B cell (primary cell): Measurements from ENCODE around the gene NDUFA5. TPM values are rescaled to one million over a fixed set of nuclear protein-coding genes. Genes with fewer than 3 reads are reported as not detected.
A peak's percentile ranks its signal among the peaks of the same experiment; 100 is the strongest.

ENCODE experiments used
- ATAC-seq: fragments of 200-7000 bp; cut with Tn5 transposase; one replicate; pipeline ENCODE4 v1.10.0; 2021; ENCODE audit warnings: low read depth, mild to moderate bottlenecking, moderate number of reproducible peaks, moderate library complexity
- CTCF ChIA-PET: fragments of 350-600 bp; sonication (Branson Sonifier 250); formaldehyde crosslinking; loops from one replicate; lab custom pipeline; 2021; ENCODE audit warnings: antibody characterized with exemption, inconsistent platforms; lab: Charles Lee
- POLR2A ChIA-PET: fragments of 350-600 bp; sonication (Branson Sonifier 250); formaldehyde crosslinking; loops from one replicate; lab custom pipeline; 2021; ENCODE audit warnings: antibody characterized with exemption; lab: Charles Lee
- DNase-seq: peaks from one replicate; pipeline ENCODE4 v3.0.0; 2013
- H2AFZ ChIP-seq: 2 replicates; pipeline ENCODE4 v1.6.1; 2012; ENCODE audit warnings: mild to moderate bottlenecking, low read depth, low read length; ENCODE audit not compliant: insufficient read depth, poor library complexity, severe bottlenecking
- H3K27ac ChIP-seq, 2 donors: 1 replicate in 1 of 2; 2 replicates in 1 of 2; pipeline ENCODE4 v1.5.1; 2012 to 2013; ENCODE audit warnings: low read length in 2 of 2, mild to moderate bottlenecking in 2 of 2, moderate library complexity in 1 of 2
- H3K27me3 ChIP-seq, 4 experiments: fragments of 200-600 bp in 1 of 4; sonication (generic) in 1 of 4; replicated peaks in 1 of 4; 1 replicate in 2 of 4; 2 replicates in 2 of 4; pipeline versions ENCODE4 v1.6.1 to v1.7.0; 2013 to 2016; ENCODE audit warnings: low read length in 3 of 4, mild to moderate bottlenecking in 2 of 4, mixed read lengths in 1 of 4, moderate library complexity in 1 of 4; ENCODE audit not compliant: insufficient read depth in 4 of 4, control insufficient read depth in 3 of 4; ENCODE audit errors: control extremely low read depth in 1 of 4
- H3K36me3 ChIP-seq, 2 experiments: replicated peaks in 1 of 2; 1 replicate in 1 of 2; 2 replicates in 1 of 2; pipeline versions ENCODE4 v1.6.1 to v1.7.1; 2013; ENCODE audit warnings: low read length in 1 of 2; ENCODE audit not compliant: insufficient read depth in 2 of 2, control insufficient read depth in 1 of 2; ENCODE audit errors: control extremely low read depth in 1 of 2, extremely low read depth in 1 of 2
- H3K4me1 ChIP-seq, 2 donors: fragments of 200-600 bp in 1 of 2; sonication (generic) in 1 of 2; 1 replicate in 1 of 2; 2 replicates in 1 of 2; pipeline versions ENCODE4 v1.5.1 to v1.6.1; 2013 to 2017; ENCODE audit warnings: low read length in 2 of 2; ENCODE audit not compliant: control insufficient read depth in 2 of 2, insufficient read depth in 2 of 2
- H3K4me2 ChIP-seq: replicated peaks from 2 replicates; pipeline ENCODE3; 2012; ENCODE audit warnings: mild to moderate bottlenecking, low read depth, low read length; ENCODE audit not compliant: poor library complexity, severe bottlenecking
- H3K4me3 ChIP-seq, 5 experiments: fragments of 200-600 bp in 1 of 5; sonication (generic) in 1 of 5; 1 replicate in 3 of 5; 2 replicates in 2 of 5; pipeline versions ENCODE4 v1.5.1 to v1.7.0; 2011 to 2016; ENCODE audit warnings: low read length in 4 of 5, mild to moderate bottlenecking in 4 of 5, low read depth in 2 of 5, control low read depth in 1 of 5, moderate library complexity in 1 of 5; ENCODE audit not compliant: insufficient read depth in 1 of 5; ENCODE audit errors: control extremely low read depth in 1 of 5, extremely low read depth in 1 of 5
- H3K79me2 ChIP-seq: fragments of 200-600 bp; sonication (generic); one replicate; pipeline ENCODE4 v1.6.0; 2016; ENCODE audit warnings: low read length; ENCODE audit not compliant: control insufficient read depth, insufficient read depth
- H3K9ac ChIP-seq: fragments of 200-600 bp; sonication (generic); 2 replicates; pipeline ENCODE4 v1.6.1; 2017; ENCODE audit warnings: mild to moderate bottlenecking, low read length, moderate library complexity
- H3K9me3 ChIP-seq, 3 donors: one replicate each; pipeline versions ENCODE4 v1.6.1 to v1.7.1; 2013; ENCODE audit warnings: low read length in 2 of 3; ENCODE audit not compliant: control insufficient read depth in 2 of 3, insufficient read depth in 1 of 3; ENCODE audit errors: control extremely low read depth in 1 of 3
- H4K20me1 ChIP-seq: 2 replicates; pipeline ENCODE4 v1.6.0; 2012; ENCODE audit warnings: mild to moderate bottlenecking, low read length; ENCODE audit not compliant: insufficient read depth, control insufficient read depth, poor library complexity, severe bottlenecking
- H3K27ac Mint-ChIP-seq: one replicate; pipeline ENCODE4 v1.8.0; 2021; ENCODE audit warnings: mixed read lengths
- H3K27me3 Mint-ChIP-seq: one replicate; pipeline ENCODE4 v1.8.0; 2021; ENCODE audit warnings: mixed read lengths
- H3K4me1 Mint-ChIP-seq: one replicate; pipeline ENCODE4 v1.8.0; 2021; ENCODE audit warnings: mixed read lengths
- H3K4me3 Mint-ChIP-seq: one replicate; pipeline ENCODE4 v1.8.0; 2021; ENCODE audit warnings: mixed read lengths
- H3K9me3 Mint-ChIP-seq: one replicate; pipeline ENCODE4 v1.8.0; 2022; ENCODE audit warnings: mixed read lengths; ENCODE audit not compliant: insufficient read depth
- CTCF ChIP-seq: fragments of 200-600 bp; IDR thresholded peaks from one replicate; pipeline ENCODE4 v1.8.0; 2022; ENCODE audit warnings: antibody characterized with exemption, mild to moderate bottlenecking
- EZH2 ChIP-seq: IDR thresholded peaks from 2 replicates; pipeline ENCODE4 v1.6.1; 2012; ENCODE audit warnings: borderline replicate concordance, low read depth, mild to moderate bottlenecking, moderate library complexity, low read length; ENCODE audit not compliant: insufficient read depth, poor library complexity, severe bottlenecking
- WGBS: methylation state at CpG from one replicate; pipeline ENCODE4 v1.1.5; 2013; ENCODE audit warnings: missing lambda C conversion rate; ENCODE audit not compliant: insufficient coverage; 5-methylcytosine and 5-hydroxymethylcytosine counted together
- intact Hi-C: fragments of 100-400 bp; cut with micrococcal nuclease; formaldehyde crosslinking; loops from one replicate; pipeline ENCODE4 v1.10.0; 2022
- polyA plus RNA-seq: library from polyadenylated mRNA; depleted of rRNA; stranded (reverse); fragments of >200 nt; gene quantifications from 2 replicates; pipeline ENCODE4 v1.2.3, GENCODE V29; 2012
- total RNA-seq, 2 donors: library from RNA; stranded (reverse); fragments of 120-200 nt in 1 of 2; gene quantifications; 1 replicate in 1 of 2; 2 replicates in 1 of 2; pipeline versions ENCODE4 v1.2.3 to v1.2.4, GENCODE V29; 2013 to 2022

The NDUFA5 gene
- total and polyA plus RNA-seq, 2 donors (not counting 1 experiment from before 2014, with no cell fraction given) = 8.1 to 50.7 TPM

- Histone ChIP-seq H3K27me3 (peaks cover 0 to 6% (median 3%) of the 10 kb centered on the region in 4 experiments), H3K4me2 (no peak overlapping the region), H2AFZ (no peak overlapping the region), H3K79me2 (no peaks in the 10 kb centered on the region), H3K9ac (no peak overlapping the region), H3K9me3 (peaks cover 0 to 3% (median 0%) of the 10 kb centered on the region in 3 donors), H3K4me3 (no peak overlapping the region), H4K20me1 (no peaks in the 10 kb centered on the region), H3K27ac (no peak overlapping the region), H3K36me3 (no peaks in the 10 kb centered on the region), H3K4me1 (peaks cover 13 to 18% of the 10 kb centered on the region in 2 donors)
- no CpG with 5 or more reads among the region's 3 CpGs for WGBS
- ATAC-seq = no peak
- POLR2A ChIA-PET = no interaction called here
- intact Hi-C loops = loop anchor here (1.0 kb wide), 1 partner anchor 43 kb away; no protein-coding TSS in a partner anchor
- Mint-ChIP-seq H3K4me1 (peaks cover 20% of the 10 kb centered on the region), H3K4me3 (no peak overlapping the region), H3K27me3 (peaks cover 4% of the 10 kb centered on the region), H3K27ac (no peak overlapping the region), H3K9me3 (no peaks in the 10 kb centered on the region)
- CTCF ChIA-PET = interaction anchor here (1.9 kb wide), 1 partner anchor 43 kb away, joined by 7 read pairs; no protein-coding TSS in a partner anchor
- no peak for DNase-seq
- TF ChIP-seq CTCF (peak; percentile 87), EZH2 (no peak)
These were observed 20.5 kb downstream of the NDUFA5 start for GRCh38 chr7:123537026-123537642.

- Mint-ChIP-seq H3K4me1 (peaks cover 20% of the 10 kb centered on the region), H3K27me3 (peaks cover 8% of the 10 kb centered on the region), H3K27ac (no peak overlapping the region), H3K4me3 (peak overlapping the region; percentile 7), H3K9me3 (no peaks in the 10 kb centered on the region)
- H3K4me1 ChIP-seq = peaks cover 13 to 19% of the 10 kb centered on the region in 2 donors
- TF ChIP-seq CTCF (no peak), EZH2 (no peak)
- peak overlapping the region; percentile 77 for H3K9ac ChIP-seq
- DNase-seq (peak; percentile 15), ATAC-seq (no peak)
- H2AFZ ChIP-seq = peak overlapping the region; percentile 73
- CTCF ChIA-PET = interaction anchor here (0.7 to 3.0 kb wide), 4 partner anchors 12 to 190 kb away, joined by 3 to 19 read pairs (median 7); partner anchors contain the start of gene NDUFA5
- H4K20me1 ChIP-seq = no peaks in the 10 kb centered on the region
- H3K79me2 ChIP-seq = no peaks in the 10 kb centered on the region
- H3K27ac ChIP-seq = no peak overlapping the region
- H3K27me3 ChIP-seq = peaks cover 0 to 8% (median 3%) of the 10 kb centered on the region in 4 experiments
- intact Hi-C loops = loop anchor here (1.0 kb wide), 1 partner anchor 22 kb away; the partner anchor contains the start of gene NDUFA5
- H3K36me3 ChIP-seq = no peaks in the 10 kb centered on the region
- peak overlapping the region; percentile 67 to 81 (median 71) for H3K4me3 ChIP-seq
- POLR2A ChIA-PET = interaction anchor here (1.7 kb wide), 1 partner anchor 22 kb away, joined by 8 read pairs; the partner anchor contains the start of gene NDUFA5
- WGBS = 97% methylated on average over 6 of the region's 12 CpGs
- H3K4me2 ChIP-seq = peak overlapping the region; percentile 79
- peaks cover 0 to 3% (median 0%) of the 10 kb centered on the region in 3 donors for H3K9me3 ChIP-seq
These were observed 22.1 kb downstream of the NDUFA5 start for GRCh38 chr7:123535517-123535916.
